Measurements from ENCODE around the gene KCNC3. TPM values are rescaled to one million over a fixed set of nuclear protein-coding genes. Genes with fewer than 3 reads are reported as not detected.

KCNC3 gene
- total and polyA plus RNA-seq, 2 donors (not counting 3 experiments of a cell fraction or from before 2014, with no cell fraction given), result 0.22 to 0.91 TPM

GRCh38 chr19:50359328-50359818 is 30.2 kb upstream of the KCNC3 start:
- Histone ChIP-seq H2AFZ (ENCODE audit: low read depth, low read length) (no peak overlapping the region), H3K4me3 (replicated peaks in 1 of 3; ENCODE audit: insufficient read depth in 1 of 3, low read depth in 1 of 3, low read length in 3 of 3) (no peak overlapping the region), H3K27me3 (ENCODE audit: control insufficient read depth in 2 of 2, insufficient read depth in 2 of 2, low read length in 2 of 2) (no peaks in the 10 kb centered on the region), H4K20me1 (replicated peaks; ENCODE audit: control insufficient read depth, extremely low read depth, insufficient read depth, low read length) (no peaks in the 10 kb centered on the region), H3K79me2 (ENCODE audit: control insufficient read depth, insufficient read depth, low read length) (no peaks in the 10 kb centered on the region), H3K9me1 (replicated peaks; ENCODE audit: control insufficient read depth, extremely low read depth, insufficient read depth, low read length) (no peaks in the 10 kb centered on the region), H3K4me2 (ENCODE audit: insufficient read depth, low read length) (no peak overlapping the region), H3K27ac (ENCODE audit: insufficient read depth, low read depth, low read length) (no peak overlapping the region), H3K9me3 (replicated peaks; ENCODE audit: control insufficient read depth, insufficient read depth, low read length) (no peaks in the 10 kb centered on the region), H3K36me3 (ENCODE audit: control insufficient read depth in 2 of 2, extremely low read depth in 1 of 2, insufficient read depth in 2 of 2, low read length in 2 of 2) (no peaks in the 10 kb centered on the region), H3K9ac (replicated peaks; ENCODE audit: extremely low read depth, insufficient read depth, low read length) (no peak overlapping the region), H3K4me1 (ENCODE audit: control insufficient read depth, extremely low read depth, insufficient read depth, low read length) (peaks cover 7% of the 10 kb centered on the region)
- BruUV-seq (replicated peaks), result no TSS peak
- intact Hi-C loops (cut with micrococcal nuclease) (no loop called here), dilution Hi-C loops (cut with MboI; ENCODE audit: extremely low pct_ligation_motif_present, low sequenced_read_pairs) (no loop called here)
- ChIA-PET CTCF (interaction anchor here (3.9 kb wide), 1 partner anchor 9 kb away, joined by 30 read pairs; no protein-coding TSS in a partner anchor), POLR2A (no interaction called here)
- TF ChIP-seq, protein P1, sequence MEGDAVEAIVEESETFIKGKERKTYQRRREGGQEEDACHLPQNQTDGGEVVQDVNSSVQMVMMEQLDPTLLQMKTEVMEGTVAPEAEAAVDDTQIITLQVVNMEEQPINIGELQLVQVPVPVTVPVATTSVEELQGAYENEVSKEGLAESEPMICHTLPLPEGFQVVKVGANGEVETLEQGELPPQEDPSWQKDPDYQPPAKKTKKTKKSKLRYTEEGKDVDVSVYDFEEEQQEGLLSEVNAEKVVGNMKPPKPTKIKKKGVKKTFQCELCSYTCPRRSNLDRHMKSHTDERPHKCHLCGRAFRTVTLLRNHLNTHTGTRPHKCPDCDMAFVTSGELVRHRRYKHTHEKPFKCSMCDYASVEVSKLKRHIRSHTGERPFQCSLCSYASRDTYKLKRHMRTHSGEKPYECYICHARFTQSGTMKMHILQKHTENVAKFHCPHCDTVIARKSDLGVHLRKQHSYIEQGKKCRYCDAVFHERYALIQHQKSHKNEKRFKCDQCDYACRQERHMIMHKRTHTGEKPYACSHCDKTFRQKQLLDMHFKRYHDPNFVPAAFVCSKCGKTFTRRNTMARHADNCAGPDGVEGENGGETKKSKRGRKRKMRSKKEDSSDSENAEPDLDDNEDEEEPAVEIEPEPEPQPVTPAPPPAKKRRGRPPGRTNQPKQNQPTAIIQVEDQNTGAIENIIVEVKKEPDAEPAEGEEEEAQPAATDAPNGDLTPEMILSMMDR (IDR thresholded peaks at IDR 0.05; ENCODE audit: extremely low read depth in 1 of 2, insufficient read depth in 1 of 2, low read depth in 1 of 2, low read length in 2 of 2), result no peak
- TF ChIP-seq EZH2 (IDR thresholded peaks at IDR 0.05; ENCODE audit: borderline replicate concordance, low read depth, low read length, severe bottlenecking) (no peak), FOS (IDR thresholded peaks at IDR 0.05; ENCODE audit: borderline replicate concordance, insufficient read depth, low read length) (no peak), GATA2 (IDR thresholded peaks at IDR 0.05; ENCODE audit: insufficient read depth, insufficient read length, low read depth, low read length) (no peak), MAX (IDR thresholded peaks at IDR 0.05; ENCODE audit: insufficient read depth, insufficient read length) (no peak), JUN (IDR thresholded peaks at IDR 0.05; ENCODE audit: borderline replicate concordance, insufficient read depth, insufficient read length, low read depth) (no peak), MYC (IDR thresholded peaks at IDR 0.05; ENCODE audit: low read depth, low read length) (no peak), POLR2AphosphoS5 (IDR thresholded peaks at IDR 0.05; ENCODE audit: insufficient read depth, low read depth, low read length) (no peak), POLR2A (IDR thresholded peaks at IDR 0.05; ENCODE audit: low read depth, low read length) (no peak)
- FAIRE-seq (no peak), DNase-seq (ENCODE audit: low read depth, low spot score) (no peak)

Measured in endothelial cell of umbilical vein (primary cell).